Frontal cortex (tissue), 4 donors: ENCODE data around the gene RAB7A. TPM values are rescaled to one million over a fixed set of nuclear protein-coding genes. Genes with fewer than 3 reads are reported as not detected.
A peak's percentile ranks its signal among the peaks of the same experiment; 100 is the strongest.

ENCODE experiments used
- DNase-seq, 2 donors: peaks; one replicate each; pipeline ENCODE4 v3.0.0; 2012; ENCODE audit warnings: low spot score in 2 of 2
- FAIRE-seq: peaks from 2 replicates; lab custom pipeline; 2012; peaks lifted over from hg19 to GRCh38; lab: Jason Lieb, UNC
- total RNA-seq: library from RNA; depleted of rRNA; stranded (reverse); fragments of >200 nt; gene quantifications from one replicate; pipeline ENCODE4 v1.2.3, GENCODE V29; 2014
- donor health status: control.
- donor health status: control.
- donor health status: control.

The RAB7A gene
- total RNA-seq, 1 donor from 2014 or later = 29.8 TPM

GRCh38 chr3:128841926-128842920 lies 116.2 kb downstream of the RAB7A start:
- no peak for FAIRE-seq

GRCh38 chr3:128844502-128844901 lies 118.5 kb downstream of the RAB7A start:
- DNase-seq (no peak), FAIRE-seq (no peak)

More at GRCh38 chr3:128841926-128842920, 116.2 kb downstream of the RAB7A start:
- DNase-seq = no peak

GRCh38 chr3:128845119-128845777 lies 119.3 kb downstream of the RAB7A start:
- FAIRE-seq = no peak
- no peak for DNase-seq

GRCh38 chr3:128845778-128846485 lies 119.9 kb downstream of the RAB7A start:
- FAIRE-seq (no peak), DNase-seq (peak; percentile 72 to 90)

GRCh38 chr3:128846486-128846891 lies 120.5 kb downstream of the RAB7A start:
- FAIRE-seq = no peak

GRCh38 chr3:128847666-128848370 lies 121.8 kb downstream of the RAB7A start:
- FAIRE-seq (no peak), DNase-seq (no peak)

More at GRCh38 chr3:128846486-128846891, 120.5 kb downstream of the RAB7A start:
- DNase-seq = no peak

- FAIRE-seq = no peak
- DNase-seq = no peak
Observed at GRCh38 chr3:128848936-128849335, 123.0 kb downstream of the RAB7A start.

- DNase-seq (no peak), FAIRE-seq (no peak)
Observed at GRCh38 chr3:128849911-128850455, 124.0 kb downstream of the RAB7A start.

GRCh38 chr3:128850544-128850943 lies 124.6 kb downstream of the RAB7A start:
- no peak for DNase-seq
- no peak for FAIRE-seq

GRCh38 chr3:128851601-128852000 lies 125.6 kb downstream of the RAB7A start:
- FAIRE-seq (no peak), DNase-seq (no peak)

- FAIRE-seq (no peak), DNase-seq (no peak)
Observed at GRCh38 chr3:128853826-128854225, 127.8 kb downstream of the RAB7A start.

- no peak for DNase-seq
- no peak for FAIRE-seq
Observed at GRCh38 chr3:128854475-128854874, 128.5 kb downstream of the RAB7A start.

GRCh38 chr3:128855569-128855968 lies 129.6 kb downstream of the RAB7A start:
- FAIRE-seq = no peak
- no peak for DNase-seq

GRCh38 chr3:128858167-128858566 lies 132.2 kb downstream of the RAB7A start:
- DNase-seq (no peak), FAIRE-seq (no peak)

GRCh38 chr3:128859630-128860029 lies 133.6 kb downstream of the RAB7A start:
- DNase-seq (no peak), FAIRE-seq (no peak)

- no peak for FAIRE-seq
- no peak for DNase-seq
Observed at GRCh38 chr3:128861491-128861890, 135.5 kb downstream of the RAB7A start.

GRCh38 chr3:128863560-128863959 lies 137.6 kb downstream of the RAB7A start:
- DNase-seq (no peak), FAIRE-seq (no peak)
